MCF 10A (cell line): ENCODE results near the gene PRR35. TPM values are rescaled to one million over a fixed set of nuclear protein-coding genes. Genes with fewer than 3 reads are reported as not detected.

Experiments used
- BruUV-seq: library from RNA; stranded (reverse); fragments of 400-500 nt; replicated peaks from 2 replicates; lab custom pipeline; 2021; lab: Mats Ljungman, UMichigan
- CTCF ChIA-PET: fragments of 300-600 bp; sonication (Branson Sonifier 250); formaldehyde crosslinking; extraction: SDS; loops from one replicate; lab custom pipeline; 2021; ENCODE audit warnings: antibody characterized with exemption, inconsistent platforms; lab: Yijun Ruan, JAX
- POLR2A ChIA-PET: fragments of 300-600, 350-650 bp; sonication (Branson Sonifier 250); formaldehyde crosslinking; extraction: SDS; loops from one replicate; lab custom pipeline; 2020; ENCODE audit warnings: antibody characterized with exemption, inconsistent platforms; lab: Yijun Ruan, JAX
- DNase-seq: peaks from one replicate; pipeline ENCODE4 v3.0.0-alpha.2; 2018; ENCODE audit not compliant: unreplicated experiment
- H3K27ac Mint-ChIP-seq: one replicate; pipeline ENCODE4 v1.8.0; 2022; ENCODE audit warnings: mild to moderate bottlenecking, low read depth, mixed read lengths; ENCODE audit not compliant: unreplicated experiment
- H3K27me3 Mint-ChIP-seq: one replicate; pipeline ENCODE4 v1.8.0; 2022; ENCODE audit warnings: mixed read lengths; ENCODE audit not compliant: insufficient read depth, unreplicated experiment
- H3K36me3 Mint-ChIP-seq: one replicate; pipeline ENCODE4 v1.8.0; 2022; ENCODE audit warnings: mild to moderate bottlenecking, moderate library complexity, mixed read lengths; ENCODE audit not compliant: insufficient read depth, unreplicated experiment
- H3K4me1 Mint-ChIP-seq: one replicate; pipeline ENCODE4 v1.8.0; 2022; ENCODE audit warnings: mixed read lengths; ENCODE audit not compliant: insufficient read depth, unreplicated experiment
- H3K4me3 Mint-ChIP-seq: one replicate; pipeline ENCODE4 v1.8.0; 2022; ENCODE audit warnings: mild to moderate bottlenecking, moderate library complexity, mixed read lengths; ENCODE audit not compliant: unreplicated experiment
- H3K9me3 Mint-ChIP-seq: one replicate; pipeline ENCODE4 v1.8.0; 2022; ENCODE audit warnings: mixed read lengths; ENCODE audit not compliant: unreplicated experiment
- intact Hi-C: fragments of 100-400 bp; cut with micrococcal nuclease; formaldehyde crosslinking; loops from 2 replicates; pipeline ENCODE4 v1.14.1; 2022
- total RNA-seq: library from RNA; stranded (reverse); gene quantifications from 2 replicates; pipeline ENCODE4 v1.2.3, GENCODE V29; 2022
- TF ChIP-seq, protein P1 (sequence below): fragments of 200-600 bp; IDR thresholded peaks from one replicate; pipeline ENCODE4 v1.8.0; 2022; ENCODE audit warnings: antibody characterized with exemption, mild to moderate bottlenecking; ENCODE audit not compliant: unreplicated experiment

PRR35 gene
- total RNA-seq, 1 experiment from 2014 or later: not detected

DNA sequence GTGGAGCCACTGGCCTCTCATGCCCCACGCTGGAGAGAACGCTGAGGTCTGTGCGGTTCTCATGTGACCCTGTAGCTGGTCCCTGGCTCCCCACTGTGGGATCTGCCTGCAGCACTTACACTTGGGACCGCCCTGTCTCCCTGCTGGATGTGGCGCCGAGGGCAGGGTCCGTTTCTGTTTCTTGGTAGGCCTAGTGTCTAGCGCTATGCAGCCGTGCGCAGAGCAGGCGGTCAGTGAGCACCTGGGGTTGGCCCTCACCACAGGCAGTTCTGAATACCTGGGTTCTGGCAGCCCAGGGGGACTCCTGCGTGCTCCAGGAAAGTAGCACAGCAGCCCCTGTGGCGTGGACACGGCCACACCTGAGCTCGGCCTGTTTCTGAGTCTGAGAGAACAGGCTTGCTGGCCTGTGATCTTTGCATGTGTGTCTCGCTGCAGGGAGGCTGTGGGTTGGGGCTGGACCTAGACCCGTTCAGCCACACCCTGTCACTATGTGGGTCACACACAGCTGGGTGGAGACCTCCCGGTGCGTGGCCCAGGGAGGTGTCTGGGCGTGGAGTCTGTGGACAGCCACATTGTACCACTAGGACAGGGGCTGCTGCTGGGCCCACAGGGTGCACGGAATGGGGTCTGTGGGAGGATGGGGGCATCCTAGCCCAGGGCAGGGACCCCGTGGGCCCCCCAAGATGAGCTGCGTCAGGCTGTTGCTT lies 29.9 kb upstream of the PRR35 start:
- Mint-ChIP-seq H3K4me1 (peaks cover 7% of the 10 kb centered on the region), H3K9me3 (no peaks in the 10 kb centered on the region), H3K27ac (no peak overlapping the region), H3K36me3 (peaks cover 30% of the 10 kb centered on the region), H3K4me3 (peak overlapping the region; percentile 90), H3K27me3 (no peaks in the 10 kb centered on the region)
- TF ChIP-seq, protein P1, sequence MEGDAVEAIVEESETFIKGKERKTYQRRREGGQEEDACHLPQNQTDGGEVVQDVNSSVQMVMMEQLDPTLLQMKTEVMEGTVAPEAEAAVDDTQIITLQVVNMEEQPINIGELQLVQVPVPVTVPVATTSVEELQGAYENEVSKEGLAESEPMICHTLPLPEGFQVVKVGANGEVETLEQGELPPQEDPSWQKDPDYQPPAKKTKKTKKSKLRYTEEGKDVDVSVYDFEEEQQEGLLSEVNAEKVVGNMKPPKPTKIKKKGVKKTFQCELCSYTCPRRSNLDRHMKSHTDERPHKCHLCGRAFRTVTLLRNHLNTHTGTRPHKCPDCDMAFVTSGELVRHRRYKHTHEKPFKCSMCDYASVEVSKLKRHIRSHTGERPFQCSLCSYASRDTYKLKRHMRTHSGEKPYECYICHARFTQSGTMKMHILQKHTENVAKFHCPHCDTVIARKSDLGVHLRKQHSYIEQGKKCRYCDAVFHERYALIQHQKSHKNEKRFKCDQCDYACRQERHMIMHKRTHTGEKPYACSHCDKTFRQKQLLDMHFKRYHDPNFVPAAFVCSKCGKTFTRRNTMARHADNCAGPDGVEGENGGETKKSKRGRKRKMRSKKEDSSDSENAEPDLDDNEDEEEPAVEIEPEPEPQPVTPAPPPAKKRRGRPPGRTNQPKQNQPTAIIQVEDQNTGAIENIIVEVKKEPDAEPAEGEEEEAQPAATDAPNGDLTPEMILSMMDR: no peak
- DNase-seq: no peak
- no TSS peak for BruUV-seq
- intact Hi-C loops: no loop called here
- ChIA-PET CTCF (no interaction called here), POLR2A (no interaction called here)

DNA sequence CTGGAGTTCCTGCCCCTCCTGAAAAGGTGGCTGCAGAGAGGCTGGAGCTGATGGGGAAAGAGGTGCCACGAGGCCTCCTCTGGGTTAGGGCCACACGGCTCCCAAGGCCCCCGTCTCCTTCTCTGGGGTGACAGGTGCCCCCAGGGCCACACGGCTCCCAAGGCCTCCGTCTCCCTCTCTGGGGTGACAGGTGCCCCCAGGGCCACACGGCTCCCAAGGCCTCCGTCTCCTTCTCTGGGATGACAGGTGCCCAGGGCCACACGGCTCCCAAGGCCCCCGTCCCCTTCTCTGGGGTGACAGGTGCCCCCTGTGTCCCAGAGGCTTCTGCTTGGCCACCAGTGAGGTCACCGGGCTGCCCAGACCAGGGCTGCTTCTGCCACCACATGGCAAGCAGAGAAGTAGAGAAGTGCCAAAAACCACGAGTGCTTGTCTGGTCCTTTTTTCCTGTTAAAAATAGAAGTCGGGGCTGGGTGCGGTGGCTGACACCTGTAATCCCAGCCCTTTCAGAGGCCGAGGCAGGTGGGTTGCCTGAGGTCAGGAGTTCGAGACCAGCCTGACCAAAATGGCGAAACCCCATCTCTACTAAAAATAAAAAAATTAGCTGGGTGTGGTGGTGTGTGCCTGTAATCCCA lies 28.6 kb upstream of the PRR35 start:
- DNase-seq: no peak
- ChIA-PET CTCF (no interaction called here), POLR2A (interaction anchor here (0.7 kb wide), 4 partner anchors 21 to 107 kb away, joined by 3 to 5 read pairs (median 3); no protein-coding TSS in a partner anchor)
- Mint-ChIP-seq H3K27me3 (no peaks in the 10 kb centered on the region), H3K27ac (no peak overlapping the region), H3K36me3 (peaks cover 34% of the 10 kb centered on the region), H3K4me3 (no peak overlapping the region), H3K4me1 (no peaks in the 10 kb centered on the region), H3K9me3 (no peaks in the 10 kb centered on the region)
- intact Hi-C loops: no loop called here
- BruUV-seq: no TSS peak
- TF ChIP-seq, protein P1: no peak

DNA sequence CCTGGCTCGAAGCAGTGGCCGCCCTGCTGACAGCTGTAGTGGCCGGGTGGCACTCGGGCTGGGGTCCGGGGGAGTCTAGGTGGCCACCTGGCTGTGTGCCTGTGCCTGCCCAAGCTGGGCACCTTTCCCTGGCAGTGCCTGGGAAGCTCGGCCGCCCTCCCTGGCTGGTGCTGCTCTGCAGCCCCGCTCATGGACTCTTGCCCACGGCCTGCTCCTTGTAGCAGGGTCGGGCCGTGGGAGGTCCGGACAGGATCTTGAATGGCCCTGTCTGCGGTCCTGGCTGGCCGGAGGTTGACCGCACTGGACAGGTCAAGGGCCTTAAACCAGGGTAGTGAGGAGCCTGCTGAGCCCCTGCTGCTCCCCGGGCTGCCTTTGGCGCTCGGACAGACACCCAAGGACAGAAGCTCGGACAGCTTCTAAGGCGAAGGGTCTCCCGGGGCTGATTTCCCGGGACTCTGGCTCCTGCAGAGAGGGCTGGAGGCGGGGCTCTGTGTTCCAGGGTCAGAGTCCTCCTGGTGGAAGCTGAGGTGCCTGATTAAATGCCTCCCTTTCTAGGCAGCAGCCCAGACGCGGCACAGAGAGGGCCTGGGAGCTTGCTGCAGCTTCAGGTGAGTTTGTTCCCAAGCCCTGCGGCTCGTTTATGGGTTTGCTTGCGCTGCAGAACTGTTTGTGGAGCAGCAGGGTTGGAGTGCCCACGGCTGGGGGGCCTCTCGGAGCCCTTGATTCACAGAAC lies 26.6 kb upstream of the PRR35 start:
- BruUV-seq: no TSS peak
- H3K27me3 Mint-ChIP-seq: no peaks in the 10 kb centered on the region
- H3K9me3 Mint-ChIP-seq: no peaks in the 10 kb centered on the region
- intact Hi-C loops: no loop called here
- TF ChIP-seq, protein P1: no peak
- CTCF ChIA-PET: interaction anchor here (0.6 kb wide), 1 partner anchor 68 kb away, joined by 3 read pairs; no protein-coding TSS in a partner anchor
- no peak overlapping the region for H3K4me3 Mint-ChIP-seq
- peaks cover 30% of the 10 kb centered on the region for H3K36me3 Mint-ChIP-seq
- no peaks in the 10 kb centered on the region for H3K4me1 Mint-ChIP-seq
- no peak for DNase-seq
- POLR2A ChIA-PET: no interaction called here
- no peak overlapping the region for H3K27ac Mint-ChIP-seq

DNA sequence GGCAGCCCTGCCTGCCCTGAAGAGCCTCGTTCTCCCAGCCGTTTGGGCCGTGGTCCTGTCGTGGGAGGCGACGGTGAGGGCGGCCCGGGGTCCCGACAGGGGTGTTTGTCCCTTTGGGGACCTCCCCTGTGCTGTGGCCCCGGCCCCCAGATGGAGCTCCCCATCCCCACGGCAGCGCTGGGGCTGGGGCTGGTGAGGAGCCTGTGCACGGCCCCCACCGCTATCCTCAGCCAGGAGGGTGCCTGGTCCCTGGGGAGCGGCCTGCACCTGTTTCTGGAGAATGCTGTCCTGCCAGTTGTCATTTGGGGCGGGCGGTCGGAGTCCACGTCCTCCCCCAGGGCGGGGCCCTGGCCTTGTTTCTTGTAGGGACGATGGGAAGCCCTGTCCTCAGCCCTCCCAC lies 26.1 kb upstream of the PRR35 start:
- TF ChIP-seq, protein P1: no peak
- BruUV-seq: no TSS peak
- ChIA-PET POLR2A (interaction anchor here (0.6 to 1.0 kb wide), 2 partner anchors 108 to 299 kb away, joined by 3 read pairs; partner anchors contain the start of gene FAM234A), CTCF (interaction anchor here (0.6 kb wide), 1 partner anchor 67 kb away, joined by 3 read pairs; no protein-coding TSS in a partner anchor)
- Mint-ChIP-seq H3K27ac (no peak overlapping the region), H3K36me3 (peaks cover 34% of the 10 kb centered on the region), H3K9me3 (no peaks in the 10 kb centered on the region), H3K27me3 (no peaks in the 10 kb centered on the region), H3K4me1 (no peaks in the 10 kb centered on the region), H3K4me3 (no peak overlapping the region)
- intact Hi-C loops: no loop called here
- no peak for DNase-seq
